IPS-NIHi11 (cell line): Measurements from ENCODE around the gene SLF2.
A peak's percentile ranks its signal among the peaks of the same experiment; 100 is the strongest.
"Not testable (repeated sequence)": the region's sequence is repeated elsewhere in the genome, so short reads cannot be mapped to it uniquely, and the experiment has no call there.

ENCODE experiments used
- DNase-seq: peaks from one replicate; pipeline ENCODE4 v3.0.0; 2012; ENCODE audit warnings: mixed read lengths, low spot score

Gene SLF2

GRCh38 chr10:100878291-100878910 is 34.4 kb upstream of the SLF2 start:
- peak; percentile 88 for DNase-seq

GRCh38 chr10:100879741-100880360 is 32.9 kb upstream of the SLF2 start:
- DNase-seq = peak; percentile 52

DNA sequence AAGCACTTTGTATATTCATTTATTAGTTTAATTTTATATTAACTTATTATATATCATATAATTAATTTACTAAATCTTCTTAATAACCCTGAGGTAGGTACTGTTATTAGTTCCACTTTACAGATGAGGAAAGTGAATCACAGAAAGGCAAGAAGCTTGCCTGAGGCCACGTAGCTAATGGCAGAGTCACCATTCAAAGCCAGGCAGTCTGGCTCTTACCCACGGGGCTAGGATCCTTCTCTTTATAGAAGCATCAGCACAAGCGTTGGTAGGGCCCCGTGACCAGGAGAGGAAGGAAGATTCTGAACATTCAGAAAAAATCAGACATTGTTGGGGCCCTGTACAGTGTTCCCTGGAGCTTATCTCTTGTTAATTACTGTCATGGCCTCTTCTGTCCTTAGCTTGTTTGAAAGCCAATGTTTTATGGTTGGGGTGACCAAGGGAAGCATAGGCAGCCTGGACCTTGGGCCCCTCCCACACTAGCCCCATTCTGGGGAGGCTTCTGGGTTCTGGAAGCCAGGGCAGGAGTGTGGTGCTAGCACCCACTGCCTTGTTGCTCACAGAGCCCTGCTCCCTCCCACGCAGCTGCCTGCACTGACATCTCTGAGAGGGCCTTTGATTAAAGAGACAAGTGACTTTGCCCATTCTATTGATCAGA is 31.1 kb upstream of the SLF2 start:
- no peak for DNase-seq

GRCh38 chr10:100882252-100882651 is 30.5 kb upstream of the SLF2 start:
- DNase-seq = no peak

- DNase-seq = no peak
Observed at GRCh38 chr10:100882671-100883311, 30.0 kb upstream of the SLF2 start.

DNA sequence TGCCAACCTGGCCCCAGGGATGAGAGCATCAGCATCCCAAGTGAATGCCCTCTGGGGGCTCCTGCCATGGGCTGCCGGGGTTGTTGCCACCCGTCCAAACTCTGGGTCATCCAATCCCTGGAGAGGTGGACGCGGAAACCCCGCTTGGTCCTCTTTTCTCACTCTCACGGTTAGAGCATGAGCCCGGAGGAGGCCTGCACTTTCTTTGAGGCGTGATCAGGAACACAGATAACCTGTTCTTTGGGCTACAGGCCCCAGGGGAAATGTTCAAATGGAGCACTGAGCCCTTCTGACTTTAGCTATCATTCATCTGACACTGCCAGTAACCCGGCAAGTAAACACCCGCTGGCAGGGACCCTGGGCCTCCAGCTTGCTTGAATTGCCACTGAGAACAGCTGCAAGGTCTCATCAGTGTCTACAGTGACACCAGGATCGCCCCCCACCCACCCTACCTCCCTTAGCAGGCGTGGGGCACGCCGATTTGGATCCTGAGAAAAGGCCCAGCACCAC is 29.4 kb upstream of the SLF2 start:
- DNase-seq = no peak

- DNase-seq = not testable (repeated sequence)
Observed at GRCh38 chr10:100885611-100886010, 27.2 kb upstream of the SLF2 start.

- no peak for DNase-seq
Observed at GRCh38 chr10:100886091-100886490, 26.7 kb upstream of the SLF2 start.

- DNase-seq = no peak
Observed at GRCh38 chr10:100886521-100886920, 26.2 kb upstream of the SLF2 start.

- DNase-seq = no peak
Observed at GRCh38 chr10:100886963-100887362, 25.8 kb upstream of the SLF2 start.

GRCh38 chr10:100887761-100888296 is 24.9 kb upstream of the SLF2 start:
- no peak for DNase-seq

DNA sequence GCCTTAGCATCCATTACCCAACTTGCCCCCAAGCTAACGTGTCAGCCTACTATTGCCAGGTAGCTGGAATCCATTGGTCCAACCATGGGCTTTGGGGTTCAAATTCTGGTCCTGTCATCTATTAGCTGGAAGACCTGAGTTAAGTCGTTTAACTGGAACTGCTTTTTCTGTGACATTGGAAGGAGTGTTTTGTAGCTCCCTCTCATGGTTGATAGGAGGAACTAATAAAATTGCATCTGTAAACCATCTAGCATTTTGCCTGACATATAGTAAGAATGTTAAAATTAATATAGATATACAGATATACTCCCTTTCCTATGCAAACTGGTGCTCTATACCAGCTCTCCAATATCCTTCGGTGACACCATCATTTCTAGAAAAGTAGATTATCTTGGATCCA is 23.8 kb upstream of the SLF2 start:
- DNase-seq = no peak

GRCh38 chr10:100889546-100889945 is 23.2 kb upstream of the SLF2 start:
- DNase-seq = no peak

DNA sequence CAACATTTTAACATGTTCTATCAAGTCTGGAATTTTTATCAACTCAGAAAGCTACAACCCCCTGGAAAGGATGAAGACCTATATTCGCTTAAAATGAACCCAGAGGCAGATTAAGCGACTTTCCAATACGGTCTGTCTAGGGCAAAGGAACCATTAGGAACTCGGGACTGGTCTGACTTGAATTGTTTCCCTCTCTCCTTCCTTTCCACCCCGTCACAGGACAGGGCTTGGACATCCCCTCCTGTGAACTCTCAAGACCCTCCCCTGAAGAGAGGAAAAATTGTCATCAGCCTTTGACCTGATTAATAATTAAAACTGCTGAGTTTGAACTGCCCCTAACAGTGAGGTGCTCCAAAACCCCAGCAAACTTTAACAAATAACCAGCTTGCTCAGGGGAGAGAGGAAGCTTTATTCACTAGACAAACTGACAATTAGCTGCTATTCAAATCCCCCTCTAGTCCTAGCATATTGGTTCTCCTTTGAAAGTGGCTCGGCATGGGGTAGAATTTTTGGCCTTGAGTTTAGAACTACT is 22.6 kb upstream of the SLF2 start:
- no peak for DNase-seq

DNA sequence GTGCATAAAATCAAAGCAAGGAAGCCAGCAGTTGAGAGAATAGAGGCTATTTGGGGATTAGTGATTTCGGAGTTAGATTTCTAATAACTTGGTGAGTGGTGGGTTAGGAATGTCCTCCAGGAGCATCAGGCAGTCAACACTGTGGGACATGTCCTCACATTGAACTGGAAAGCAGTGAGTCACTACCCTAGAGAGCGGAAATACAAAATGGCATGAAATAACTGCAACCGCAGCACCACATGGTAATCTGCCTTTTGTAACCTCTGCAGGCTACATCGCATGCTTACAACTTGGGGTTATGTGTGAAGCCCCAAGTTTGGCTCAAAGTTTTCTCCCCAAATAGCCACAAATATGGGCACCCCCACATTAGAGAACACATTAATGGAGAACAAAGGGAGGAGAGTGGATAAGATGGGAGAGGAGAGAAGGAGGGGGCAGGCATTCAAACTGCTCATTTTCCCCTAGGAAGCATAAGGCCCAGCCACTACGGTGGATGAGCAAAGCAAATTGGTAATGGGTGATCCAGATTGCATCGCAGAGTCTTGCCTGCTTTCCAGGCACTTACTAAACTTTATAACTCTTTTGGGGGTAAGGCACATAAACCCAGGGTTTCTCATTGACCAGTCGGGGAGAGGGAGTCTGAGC is 22.0 kb upstream of the SLF2 start:
- DNase-seq = no peak

DNA sequence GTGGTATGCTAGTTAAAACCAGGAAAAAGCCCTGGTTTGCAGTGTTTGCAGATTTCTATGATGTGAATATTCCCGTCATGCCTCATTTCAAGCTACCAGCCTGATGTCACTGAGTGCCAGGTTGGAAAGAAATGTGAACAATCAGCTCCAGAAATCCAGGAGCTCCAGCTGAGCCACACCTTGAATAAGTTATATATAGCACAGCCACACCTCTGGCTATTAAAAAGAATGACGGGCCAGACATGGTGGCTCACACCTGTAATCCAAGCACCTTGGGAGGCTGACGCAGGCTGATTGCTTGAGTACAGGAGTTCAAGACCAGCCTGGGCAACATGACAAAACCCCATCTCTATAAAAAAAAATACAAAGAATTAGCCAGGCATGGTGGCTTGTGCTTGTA is 18.7 kb upstream of the SLF2 start:
- DNase-seq = no peak

DNA sequence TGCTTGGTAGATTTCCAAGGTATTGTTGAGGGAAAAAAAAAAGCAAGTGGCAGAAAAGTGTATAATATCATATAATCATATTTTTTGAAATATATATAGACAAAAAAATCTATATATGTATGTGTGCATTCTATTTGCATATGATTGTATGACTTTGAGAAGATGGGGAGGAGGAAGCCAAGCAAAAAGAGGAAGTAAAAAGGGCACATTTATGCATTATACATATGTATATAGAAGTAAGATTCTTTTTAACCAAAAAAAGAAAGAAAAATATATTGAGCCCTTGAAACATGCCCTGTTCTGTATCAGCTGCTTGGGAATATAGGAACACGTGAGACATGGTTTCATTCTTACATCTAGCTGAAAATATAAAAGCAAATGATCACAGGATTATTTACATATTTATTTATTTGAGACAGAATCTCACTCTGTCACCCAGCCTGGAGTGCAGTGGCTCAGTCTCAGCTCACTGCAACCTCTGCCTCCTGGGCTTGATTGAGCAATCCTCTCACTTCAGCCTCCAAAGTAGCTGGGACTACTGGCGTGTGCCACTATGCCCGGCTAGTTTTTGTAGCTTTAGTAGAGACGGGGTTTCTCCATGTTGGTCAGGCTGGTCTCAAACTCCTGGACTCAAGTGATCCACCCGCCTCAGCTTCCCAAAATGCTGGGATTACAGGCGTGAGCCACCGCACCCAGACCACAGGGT is 18.0 kb upstream of the SLF2 start:
- no peak for DNase-seq

DNA sequence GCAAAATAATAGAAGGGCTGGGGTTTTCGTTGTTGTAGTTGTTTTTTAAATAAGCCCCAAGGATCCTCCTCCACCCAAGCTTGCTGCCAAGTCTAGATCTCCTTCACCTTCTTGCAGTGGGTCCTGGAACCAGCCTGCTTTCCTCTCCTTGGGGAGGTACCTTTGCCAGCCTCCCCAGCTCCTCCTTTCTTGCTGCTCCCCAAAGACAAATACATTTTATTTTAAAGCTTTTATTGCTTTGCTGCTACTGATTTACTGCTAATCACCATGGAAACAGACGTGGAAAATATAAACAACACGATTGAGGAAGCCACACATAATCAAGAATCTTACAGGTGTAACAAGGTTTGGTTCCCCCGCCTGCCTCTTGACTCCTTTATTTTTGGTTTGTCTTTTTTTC is 17.4 kb upstream of the SLF2 start:
- no peak for DNase-seq

DNA sequence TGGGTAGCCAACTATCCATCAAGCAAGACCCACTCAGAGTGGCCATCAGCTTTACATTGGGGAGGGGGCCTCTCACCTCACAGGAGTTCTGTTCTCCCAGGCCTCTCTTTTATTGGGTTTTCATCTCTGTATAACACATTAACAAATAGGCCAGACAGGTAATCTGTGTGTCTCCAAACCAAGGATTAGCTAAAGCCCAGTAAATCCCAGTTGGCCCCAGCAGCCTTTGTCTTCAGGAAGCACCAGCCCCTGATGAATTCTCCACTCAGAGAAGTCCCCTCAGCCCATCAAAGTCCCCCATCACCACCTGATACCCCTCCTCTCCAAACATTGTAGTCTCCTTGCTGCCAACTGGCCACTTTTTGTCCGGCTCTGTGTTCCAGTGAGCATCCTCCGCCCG is 16.9 kb upstream of the SLF2 start:
- DNase-seq = no peak

- DNase-seq = no peak
Observed at GRCh38 chr10:100896876-100897461, 15.8 kb upstream of the SLF2 start.

DNA sequence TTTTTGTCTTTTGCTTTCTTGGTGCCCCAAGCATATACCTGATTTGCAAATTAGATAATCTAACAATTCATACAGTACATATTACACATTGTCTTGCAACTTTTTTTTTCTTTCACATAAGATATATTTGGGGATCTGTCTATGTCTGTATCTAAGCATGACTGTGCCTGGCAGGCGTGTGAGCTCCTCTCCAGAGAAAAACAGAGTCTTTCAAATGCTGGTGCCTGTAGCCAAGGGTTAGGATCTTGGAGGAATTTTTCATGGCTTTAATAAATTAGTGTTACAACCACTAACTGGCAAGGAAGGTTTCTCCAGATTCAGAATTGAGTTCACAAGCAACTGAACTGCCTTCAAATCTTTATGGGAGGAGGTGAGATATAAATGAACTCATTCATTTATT is 14.8 kb upstream of the SLF2 start:
- no peak for DNase-seq
